GM18508 (cell line): ENCODE results near the gene DGCR8.

ENCODE experiments used
- ATAC-seq: cut with Tn5 transposase; IDR thresholded peaks from one replicate; pipeline ENCODE4 v1.9.1; 2021; ENCODE audit warnings: moderate number of reproducible peaks; ENCODE audit not compliant: insufficient read depth, unreplicated experiment

The DGCR8 gene

DNA sequence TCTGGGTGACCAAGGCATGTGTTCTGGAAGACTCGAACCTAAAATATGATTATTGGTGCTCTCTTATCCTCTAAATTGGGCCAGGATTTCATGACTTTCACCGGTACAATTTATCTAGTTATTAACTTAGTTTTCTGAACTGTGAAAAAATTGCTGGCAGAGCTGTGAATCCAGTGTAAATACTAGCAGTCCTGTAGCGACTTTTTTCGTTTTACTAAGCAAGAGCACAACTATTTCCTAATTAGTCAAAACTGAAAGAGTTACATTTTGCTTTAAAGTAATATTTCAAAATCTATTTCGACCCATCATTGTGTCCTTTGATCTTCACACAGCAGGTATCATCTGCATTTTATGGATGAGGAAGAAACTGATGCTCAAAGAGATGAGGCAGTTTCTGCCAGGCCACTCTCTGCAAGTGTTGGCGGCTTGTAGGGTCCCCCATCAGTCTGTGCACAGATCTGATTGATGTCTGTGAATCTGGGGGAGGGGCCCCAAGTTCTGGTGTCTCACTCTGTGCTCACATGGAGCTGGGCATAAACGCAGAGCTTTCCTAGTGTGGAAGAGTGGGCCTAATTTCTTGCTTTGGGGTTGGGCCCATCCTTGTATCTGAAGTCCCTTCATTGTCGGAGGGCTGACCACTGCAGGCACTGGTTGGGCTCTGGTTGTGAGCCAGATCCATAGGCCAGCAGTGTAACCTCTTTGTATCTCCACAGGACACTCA lies 38.4 kb downstream of the DGCR8 start:
- ATAC-seq: no peak

DNA sequence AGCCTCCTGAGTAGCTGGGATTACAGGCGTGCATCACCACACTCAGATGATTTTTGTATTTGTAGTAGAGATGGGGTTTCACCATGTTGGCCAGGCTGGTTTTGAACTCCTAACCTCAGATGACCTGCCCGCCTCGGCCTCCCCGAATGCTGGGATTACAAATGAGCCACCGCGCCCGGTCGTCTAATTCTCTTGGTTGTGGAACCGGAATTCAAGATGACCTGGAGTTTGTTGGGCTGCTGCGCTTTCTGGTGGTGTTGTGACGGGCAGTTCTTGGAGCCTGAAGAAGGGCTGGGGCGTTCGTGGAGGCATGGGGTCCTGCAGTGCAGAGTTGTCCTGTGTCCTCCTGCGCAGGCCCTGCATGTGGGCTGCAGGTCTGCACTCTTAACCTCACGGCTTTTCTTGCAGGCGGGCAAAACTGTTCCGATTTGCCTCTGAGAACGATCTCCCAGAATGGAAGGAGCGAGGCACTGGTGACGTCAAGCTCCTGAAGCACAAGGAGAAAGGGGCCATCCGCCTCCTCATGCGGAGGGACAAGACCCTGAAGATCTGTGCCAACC lies 41.9 kb downstream of the DGCR8 start:
- ATAC-seq: no peak

DNA sequence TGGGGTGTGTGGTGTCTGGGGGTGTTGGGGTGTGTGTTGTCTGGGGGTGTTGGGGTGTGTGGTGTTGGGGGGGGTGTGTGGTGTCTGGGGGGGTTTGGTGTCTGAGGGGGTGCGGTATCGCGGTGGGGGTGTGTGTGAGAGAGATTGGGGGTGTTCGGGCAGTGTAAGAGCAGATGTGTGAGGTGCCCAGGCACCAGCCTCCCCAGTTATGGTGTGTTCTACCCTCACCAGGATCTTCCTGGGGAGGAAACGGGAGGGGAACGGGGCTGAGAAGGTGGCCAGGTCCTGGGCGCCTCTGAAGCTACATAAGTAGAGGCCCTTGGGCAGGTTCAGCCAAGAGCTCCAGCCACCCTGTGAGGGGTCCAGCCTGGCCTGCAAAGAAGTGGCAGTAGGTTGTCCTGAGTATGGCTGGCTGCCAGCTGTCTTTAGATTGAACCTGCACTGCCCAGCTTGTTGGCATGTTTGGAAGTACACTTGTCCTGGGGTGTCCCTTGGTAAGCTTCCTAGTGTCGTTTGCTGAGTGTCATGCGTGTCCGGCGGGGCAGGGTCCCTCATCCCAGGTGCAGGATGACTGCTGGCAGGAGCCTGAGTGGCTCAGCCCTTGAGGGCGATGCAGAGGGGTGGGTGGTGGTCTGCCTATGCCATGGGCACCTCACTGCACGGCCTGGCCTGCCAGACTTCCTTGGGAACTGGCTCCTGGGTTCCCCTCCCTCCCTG lies 43.5 kb downstream of the DGCR8 start:
- ATAC-seq: no peak

DNA sequence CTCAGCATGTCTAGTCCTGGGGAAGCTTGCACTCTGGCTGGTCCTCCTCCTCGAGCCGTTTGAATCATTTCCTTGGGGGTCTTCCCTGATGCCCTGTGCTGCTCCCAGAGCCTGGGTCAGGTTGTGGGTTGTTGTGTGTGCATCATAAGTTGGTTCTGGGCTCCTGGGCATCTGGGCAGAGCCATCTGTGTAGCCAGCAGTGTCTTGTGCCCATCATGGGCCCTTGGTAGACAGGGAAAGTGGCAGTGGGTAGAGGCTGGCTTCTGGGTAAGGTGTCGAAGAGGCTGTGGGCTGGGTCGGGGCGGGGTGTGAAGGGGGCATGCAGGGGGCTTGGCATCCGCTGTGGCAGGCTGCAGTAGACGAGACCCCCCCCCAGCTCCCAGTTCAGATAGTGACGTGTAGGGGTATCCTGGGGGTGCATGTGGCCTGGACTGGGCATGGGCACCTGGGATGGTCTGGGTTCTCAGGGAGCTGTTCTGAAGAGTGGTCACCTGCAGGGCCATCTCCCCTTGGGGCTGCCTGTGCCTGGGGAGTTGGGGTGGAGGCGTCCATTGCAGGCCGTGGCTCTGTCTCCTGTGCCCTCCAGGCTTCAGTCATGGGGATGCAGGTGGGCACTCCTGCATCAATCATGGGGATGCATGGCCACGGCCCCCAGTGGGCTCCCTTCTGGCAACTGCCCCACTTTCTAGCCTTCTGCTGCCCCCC lies 44.2 kb downstream of the DGCR8 start:
- ATAC-seq: no peak

DNA sequence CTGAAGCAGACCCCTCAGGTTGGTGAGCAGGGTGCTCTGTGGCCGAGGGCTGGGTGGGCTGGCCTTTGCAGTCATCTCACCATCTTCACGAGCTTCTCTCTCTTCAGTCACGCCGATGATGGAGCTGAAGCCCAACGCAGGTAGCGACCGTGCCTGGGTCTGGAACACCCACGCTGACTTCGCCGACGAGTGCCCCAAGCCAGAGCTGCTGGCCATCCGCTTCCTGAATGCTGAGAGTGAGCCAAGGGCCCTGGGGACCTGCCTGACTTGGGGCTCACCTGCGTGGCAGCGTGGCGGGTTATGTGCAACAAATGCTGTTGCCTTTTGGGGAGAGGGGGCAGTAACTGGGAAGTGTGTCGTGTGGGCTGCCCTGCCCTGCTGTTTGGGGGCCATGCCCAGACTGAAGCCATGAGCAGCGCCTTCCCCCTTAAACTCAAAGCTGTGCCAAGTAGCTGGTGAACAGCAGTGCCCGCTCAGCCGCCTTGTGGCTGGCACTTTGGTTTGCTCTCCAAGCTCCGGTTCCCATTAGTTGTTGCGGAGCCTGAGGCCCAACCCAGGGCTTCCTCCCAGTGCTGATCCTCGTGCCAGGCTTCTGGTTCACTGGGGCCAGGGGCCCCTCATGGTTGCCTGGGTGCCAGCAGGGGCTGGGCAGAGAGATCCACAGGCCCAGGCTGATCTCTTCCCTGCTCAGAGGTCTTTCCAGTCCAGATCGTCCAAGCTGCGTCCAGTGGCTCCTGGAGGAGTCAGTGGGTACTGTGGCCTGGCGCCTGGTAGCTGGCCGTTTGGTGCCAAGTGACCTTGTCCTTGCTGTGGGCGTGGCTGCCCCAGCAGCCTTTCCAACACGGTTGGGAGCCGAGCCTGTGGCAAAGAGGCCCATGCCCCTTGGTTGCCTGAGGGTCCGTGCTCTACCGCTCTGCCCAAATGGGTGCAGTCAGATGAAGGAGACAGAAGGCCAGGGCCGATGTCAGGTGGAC lies 45.4 kb downstream of the DGCR8 start:
- no peak for ATAC-seq

DNA sequence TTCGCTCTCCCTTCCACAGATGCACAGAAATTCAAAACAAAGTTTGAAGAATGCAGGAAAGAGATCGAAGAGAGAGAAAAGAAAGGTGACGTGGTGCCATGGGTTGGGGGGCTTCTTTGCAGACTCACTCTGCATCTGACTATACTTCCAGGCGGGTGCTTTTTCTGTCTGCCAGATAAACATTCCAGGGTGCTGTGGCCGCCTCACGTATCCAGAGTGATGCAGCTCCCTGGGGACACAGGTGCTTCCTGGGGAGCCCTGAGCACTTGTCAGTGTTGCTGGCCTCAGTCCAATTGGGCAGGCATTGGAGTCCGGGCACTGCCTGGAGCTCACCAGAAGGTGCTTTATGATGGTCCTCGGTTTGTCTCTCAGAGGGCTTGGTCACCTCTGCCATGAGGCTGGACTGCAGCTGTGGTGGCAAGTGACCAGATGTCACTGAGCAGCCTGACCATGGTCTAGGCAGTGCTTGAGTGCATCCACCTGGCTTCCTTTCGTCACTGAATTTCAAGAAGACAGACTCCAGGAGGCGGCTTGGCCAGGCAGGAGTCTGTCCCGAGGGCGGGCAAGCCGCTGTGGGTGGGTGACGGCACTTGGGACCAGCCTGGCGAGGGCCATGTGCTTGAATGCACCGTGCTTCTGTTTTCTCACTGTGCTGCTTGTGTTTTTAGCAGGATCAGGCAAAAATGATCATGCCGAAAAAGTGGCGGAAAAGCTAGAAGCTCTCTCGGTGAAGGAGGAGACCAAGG lies 46.4 kb downstream of the DGCR8 start:
- no peak for ATAC-seq

DNA sequence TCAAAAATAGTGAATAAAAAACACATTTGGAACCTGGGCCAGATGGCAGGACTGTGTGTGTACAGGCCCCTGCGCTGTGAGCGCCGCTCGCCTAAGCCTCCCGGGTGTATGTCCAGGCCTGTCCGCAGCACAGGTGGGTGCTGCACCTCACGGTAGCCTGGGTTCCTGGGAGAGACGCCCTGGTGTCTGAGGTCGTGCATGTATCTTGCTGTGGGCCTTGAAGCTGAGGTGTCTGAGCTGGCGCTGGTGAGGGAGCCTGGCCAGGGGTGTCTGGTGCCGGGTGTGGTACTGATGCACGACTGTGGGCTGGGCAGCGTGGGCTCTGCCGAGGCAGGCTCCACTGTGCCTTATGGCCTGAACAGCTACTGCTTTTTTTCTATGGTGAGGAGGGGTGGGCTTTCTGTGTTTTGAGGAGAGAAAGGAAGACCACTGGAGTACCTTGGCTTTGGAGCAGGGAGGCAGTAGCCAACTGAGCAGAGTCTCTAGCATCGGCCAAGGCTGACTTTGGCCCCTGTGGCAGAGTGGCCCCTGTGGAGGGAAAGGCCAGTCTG lies 47.4 kb downstream of the DGCR8 start:
- no peak for ATAC-seq

DNA sequence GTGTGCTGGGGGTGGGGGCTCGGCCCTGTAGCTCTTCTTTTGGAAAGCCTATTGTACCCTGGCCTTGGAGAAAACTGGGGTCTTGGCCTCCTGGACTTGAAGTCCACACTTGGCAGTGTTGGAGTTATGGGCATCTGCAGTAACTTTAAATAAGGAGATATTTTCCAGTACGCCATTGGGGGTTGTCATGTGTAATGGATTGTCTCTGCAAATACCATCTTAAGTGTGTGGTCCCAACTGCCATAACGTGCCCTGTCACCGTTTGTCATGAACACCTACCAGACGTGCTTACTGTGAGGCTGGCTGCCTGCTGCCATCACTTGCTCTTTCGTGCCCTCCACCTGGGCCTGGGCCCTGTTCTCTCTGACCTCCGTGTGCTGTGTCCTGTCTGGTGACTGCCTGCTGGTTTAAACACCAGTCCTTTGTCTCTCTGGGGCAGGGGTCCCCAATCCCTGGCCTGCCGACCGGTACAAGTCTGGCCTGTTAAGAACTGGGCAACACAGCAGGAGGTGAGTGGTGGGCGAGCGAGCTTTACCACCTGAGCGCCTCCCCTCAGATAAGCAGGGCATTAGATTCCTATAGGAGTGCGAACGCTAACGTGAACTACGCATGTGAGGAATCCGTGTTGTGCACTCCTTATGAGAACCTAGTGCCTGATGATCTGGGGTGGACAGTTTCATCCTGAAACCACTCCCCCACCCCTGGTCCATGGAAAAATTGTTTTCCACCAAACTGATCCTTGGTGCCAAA lies 48.0 kb downstream of the DGCR8 start:
- no peak for ATAC-seq

DNA sequence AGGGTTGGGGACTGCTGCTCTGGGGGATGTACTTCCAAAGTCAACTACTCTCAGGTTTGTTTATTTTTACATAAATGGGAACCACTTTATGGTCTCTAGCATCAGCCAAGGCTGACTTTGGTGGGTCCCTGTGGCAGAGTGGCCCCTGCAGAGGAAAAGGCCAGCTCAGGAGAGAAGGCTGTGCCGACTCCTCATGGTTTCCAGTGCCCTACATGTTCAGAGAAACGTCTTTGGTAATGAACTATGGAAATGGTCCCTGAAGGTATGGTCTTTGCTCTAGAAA lies 48.5 kb downstream of the DGCR8 start:
- no peak for ATAC-seq

DNA sequence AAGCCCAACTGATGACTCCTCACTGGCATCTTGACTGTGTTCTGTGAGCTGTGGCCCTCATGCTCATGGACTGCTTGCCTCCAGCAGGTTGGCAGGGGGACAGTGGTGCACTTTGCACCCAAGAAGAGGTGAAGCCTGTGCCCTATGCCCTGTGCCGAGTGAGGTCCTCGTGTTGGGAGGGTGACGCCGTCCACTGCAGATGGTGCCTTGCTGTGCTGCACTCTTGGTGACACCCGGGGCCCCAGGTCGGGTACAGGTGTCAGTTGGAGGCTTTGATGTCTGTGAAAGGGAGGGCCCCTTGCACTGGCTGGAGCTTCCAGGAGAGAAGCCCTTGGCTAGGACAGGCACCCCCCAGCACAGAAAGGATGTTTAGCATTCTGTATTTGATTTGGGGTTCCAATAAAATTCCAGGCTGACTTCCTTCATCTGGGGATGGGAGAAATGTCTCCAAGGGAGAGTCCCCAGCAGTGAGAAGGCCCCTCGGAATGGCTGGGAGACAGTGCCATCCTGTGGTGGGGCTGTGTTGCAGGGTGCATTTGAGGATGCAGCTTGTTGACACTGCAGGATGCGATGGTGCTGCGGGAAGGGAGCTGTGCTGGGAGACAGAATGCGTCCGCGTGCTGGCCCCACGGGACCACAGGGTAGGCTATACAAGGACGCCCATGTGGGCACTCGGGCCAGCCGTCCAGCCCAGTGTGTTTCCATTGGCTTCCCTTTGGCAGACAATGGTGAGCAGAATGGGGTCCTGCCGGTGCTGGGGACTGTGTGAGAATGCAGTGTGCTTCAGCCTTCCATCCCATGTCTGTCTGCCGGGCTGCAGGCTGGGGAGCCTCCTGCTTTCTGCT lies 49.1 kb downstream of the DGCR8 start:
- no peak for ATAC-seq

DNA sequence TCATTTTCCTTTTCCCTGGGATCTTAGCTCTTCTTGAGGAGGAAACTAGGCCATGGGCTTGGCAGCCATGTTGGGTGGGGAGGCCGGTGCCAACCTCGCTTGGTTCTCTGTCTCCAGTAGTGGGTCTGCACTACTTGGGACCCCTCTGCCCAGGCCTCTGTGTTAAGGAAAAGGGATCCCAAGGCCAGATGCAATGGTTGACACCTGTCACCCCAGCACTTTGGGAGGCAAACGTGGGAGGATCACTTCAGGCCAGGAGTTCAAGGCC lies 49.6 kb downstream of the DGCR8 start:
- no peak for ATAC-seq

DNA sequence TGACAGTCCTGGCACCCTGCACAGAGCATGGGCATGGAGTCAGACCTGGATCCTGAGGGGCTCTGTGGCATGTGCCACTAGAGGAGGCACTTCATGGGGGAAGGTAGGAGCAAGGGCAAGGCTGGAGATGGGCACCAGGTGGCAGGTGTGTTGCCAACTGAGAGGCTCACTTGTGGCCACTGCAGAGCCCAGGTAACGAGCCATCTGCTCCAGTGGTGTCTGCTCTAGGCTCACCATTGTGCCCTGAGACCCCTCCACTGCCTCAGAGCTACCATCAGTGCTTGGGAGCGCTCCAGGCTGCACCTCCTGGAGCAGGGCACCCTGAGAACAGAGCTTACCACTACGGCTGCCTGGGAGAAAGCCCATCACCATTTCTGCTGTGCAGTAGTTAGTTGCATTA lies 50.3 kb downstream of the DGCR8 start:
- ATAC-seq: no peak

DNA sequence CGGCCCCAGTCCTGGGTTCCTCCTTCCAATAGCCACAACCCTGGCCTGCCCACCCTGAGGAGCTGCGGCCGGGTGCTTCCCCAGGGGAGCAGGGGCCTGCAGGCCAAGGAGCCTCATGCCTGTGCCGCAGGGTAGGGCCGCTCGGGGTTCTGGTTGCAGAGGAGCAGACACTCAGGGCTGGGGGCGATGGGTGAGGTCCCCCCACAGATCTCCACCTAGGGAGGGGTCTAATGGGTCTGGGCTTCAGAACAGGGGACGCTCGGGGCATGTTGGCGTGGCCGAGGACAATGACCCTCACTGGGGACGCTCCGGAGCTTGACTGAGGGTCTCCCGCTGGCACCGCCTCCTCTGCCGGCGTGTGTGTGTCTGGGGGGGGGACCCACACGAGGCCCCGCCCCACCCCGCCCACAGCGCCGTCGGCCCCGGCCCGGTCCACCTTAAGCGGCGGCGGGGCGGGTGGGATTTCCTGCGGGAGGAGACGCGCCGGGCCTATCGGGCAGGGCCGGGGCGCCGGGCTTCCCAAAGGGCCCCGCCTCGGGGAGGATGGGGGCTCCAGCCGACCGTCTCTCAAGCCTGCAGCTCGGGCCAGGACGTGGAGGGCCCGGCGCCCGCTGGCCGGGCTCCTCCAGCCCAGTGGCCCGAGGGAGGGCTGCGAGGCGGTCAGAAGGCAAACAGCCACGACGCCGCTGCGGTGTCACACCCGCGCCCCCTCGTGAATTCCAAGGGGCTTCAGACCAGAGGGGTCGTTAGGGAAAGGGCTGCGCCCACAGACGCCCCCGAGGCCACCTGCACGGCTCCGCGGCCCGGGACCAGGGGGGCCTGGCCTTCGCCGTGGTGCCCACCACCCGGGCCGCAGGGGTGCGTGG lies 50.9 kb downstream of the DGCR8 start:
- ATAC-seq: no peak

DNA sequence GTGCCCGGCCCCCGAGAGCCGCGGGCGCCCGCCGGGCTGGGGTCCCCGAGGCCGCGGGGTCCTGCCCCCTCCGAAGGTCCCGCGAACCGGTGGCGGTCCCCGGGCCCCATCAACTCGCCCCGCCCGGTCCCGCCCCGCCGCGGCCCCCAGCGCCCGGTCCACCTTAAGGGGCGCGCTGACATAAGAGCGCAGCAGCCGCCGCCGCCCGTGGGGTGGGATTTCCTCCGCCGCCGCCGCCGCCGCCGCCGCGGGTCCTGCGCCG lies 51.5 kb downstream of the DGCR8 start, which contains the start of gene ZDHHC8:
Gene ZDHHC8, plus strand, starts transcription at position 208 of the 262 bp plus-strand sequence. CDS start 144 bp downstream, outside the sequence.
- no peak for ATAC-seq

DNA sequence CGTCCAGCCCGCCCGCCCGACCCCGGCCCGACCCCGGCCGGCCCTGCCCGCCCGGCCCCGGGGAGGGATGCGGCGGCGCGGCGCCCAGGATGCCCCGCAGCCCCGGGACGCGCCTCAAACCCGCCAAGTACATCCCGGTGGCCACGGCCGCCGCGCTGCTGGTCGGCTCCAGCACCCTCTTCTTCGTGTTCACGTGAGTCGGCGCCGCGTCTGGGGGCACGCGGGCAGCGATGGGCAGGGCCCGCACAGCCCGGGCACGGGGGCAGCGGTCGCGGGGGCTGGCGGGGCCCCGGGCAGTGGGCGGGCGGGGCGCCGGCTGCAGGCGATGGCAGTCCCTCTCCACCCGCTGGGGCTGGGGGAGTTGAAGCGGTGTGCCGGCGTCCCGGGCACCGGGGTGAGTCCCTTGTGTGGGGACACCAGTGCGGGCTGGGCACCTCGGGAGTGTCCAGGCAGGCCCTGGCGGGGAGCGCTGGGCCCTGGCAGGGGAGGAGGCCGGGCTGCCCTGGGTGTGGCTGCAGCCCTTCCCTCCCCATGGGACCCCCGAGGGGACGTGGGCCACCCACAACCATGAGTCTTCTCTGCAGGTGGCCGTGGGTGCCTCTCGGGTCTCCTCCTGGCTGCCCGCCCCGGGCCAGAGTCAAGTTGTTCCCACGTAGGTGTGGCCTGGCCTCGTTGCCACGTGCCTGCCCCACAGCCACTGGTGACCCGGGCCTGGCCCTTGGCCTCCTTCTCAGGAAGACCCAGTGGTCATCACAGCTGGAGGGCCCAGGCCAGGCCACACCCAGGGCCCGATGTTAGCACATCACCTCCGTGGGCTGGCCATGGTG lies 52.0 kb downstream of the DGCR8 start:
- no peak for ATAC-seq

DNA sequence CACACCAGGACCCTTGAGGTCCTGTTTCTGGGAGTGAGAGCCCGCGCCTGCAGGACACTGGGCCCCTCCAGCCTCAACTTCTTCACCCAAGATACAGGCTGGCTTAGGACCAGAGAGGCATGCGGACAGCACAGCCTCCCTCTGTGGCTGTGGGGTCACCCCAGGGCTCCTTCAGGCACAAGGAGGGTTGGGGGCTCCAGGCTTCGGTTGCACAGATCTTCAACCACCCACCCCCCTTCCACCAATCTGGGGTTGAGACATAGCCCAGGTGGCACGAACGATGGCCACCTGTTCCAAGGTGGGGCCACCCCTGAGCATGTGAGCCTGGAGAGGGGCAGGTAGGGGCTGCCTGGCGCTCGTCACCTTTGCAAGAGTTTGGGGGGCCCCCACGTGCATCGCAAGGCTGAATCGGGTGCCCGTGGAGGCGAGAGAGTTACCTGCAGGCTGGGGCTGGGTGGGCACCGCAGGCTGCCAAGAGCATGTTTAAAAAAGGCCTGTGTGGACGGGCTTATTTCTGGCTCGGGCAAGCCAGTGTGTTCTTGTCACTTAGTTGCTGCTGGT lies 52.7 kb downstream of the DGCR8 start:
- ATAC-seq: no peak
